Measurements from ENCODE around the gene TP53AIP1.

TP53AIP1 gene

DNA sequence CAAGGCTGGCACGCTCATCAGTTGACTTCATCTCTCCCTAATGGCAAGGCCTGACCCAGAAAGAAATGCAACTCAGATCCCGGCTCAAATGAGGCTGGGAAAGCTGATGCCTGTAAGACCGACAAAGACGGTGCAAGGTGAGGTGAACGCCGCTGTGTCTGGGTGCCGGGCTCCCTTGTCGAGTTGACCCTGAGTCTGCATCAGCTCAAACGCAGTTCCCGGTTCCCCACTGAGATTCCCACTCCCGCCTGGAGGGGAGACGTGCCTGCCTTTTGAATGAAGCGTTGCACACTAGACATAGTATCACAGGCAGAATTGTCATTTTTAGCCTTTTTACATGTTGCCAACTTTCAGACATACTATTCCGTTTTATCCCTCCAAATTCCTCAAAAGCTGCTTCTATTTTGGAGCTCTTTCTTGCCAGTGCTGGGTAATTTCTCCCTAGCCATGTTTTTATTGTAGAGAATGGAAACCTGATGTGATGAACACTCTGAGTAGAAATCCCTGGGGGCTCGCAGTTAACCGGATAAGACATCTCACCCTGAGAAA lies 831 bp upstream of the TP53AIP1 start:
- TF ChIP-seq, protein P1, sequence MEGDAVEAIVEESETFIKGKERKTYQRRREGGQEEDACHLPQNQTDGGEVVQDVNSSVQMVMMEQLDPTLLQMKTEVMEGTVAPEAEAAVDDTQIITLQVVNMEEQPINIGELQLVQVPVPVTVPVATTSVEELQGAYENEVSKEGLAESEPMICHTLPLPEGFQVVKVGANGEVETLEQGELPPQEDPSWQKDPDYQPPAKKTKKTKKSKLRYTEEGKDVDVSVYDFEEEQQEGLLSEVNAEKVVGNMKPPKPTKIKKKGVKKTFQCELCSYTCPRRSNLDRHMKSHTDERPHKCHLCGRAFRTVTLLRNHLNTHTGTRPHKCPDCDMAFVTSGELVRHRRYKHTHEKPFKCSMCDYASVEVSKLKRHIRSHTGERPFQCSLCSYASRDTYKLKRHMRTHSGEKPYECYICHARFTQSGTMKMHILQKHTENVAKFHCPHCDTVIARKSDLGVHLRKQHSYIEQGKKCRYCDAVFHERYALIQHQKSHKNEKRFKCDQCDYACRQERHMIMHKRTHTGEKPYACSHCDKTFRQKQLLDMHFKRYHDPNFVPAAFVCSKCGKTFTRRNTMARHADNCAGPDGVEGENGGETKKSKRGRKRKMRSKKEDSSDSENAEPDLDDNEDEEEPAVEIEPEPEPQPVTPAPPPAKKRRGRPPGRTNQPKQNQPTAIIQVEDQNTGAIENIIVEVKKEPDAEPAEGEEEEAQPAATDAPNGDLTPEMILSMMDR (IDR thresholded peaks at IDR 0.05): no peak

DNA sequence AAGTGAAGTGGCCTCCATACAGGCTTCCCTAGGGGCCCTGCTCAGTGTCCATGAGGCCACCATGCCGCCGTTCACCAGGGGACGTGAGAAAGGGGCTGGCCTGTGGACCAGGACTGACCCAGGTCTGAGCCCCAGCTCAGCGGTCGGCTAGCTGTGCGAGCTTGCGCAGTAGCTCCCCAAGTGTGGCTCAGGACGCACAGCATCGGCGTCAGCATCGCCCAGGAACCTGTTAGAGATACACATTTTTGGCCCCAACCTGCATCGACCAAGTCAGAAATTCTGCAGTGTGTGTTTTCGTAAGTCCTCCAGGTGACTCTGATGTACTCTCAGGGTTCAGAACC lies 429 bp downstream of the TP53AIP1 start:
- TF ChIP-seq, protein P1 (IDR thresholded peaks at IDR 0.05): no peak

DNA sequence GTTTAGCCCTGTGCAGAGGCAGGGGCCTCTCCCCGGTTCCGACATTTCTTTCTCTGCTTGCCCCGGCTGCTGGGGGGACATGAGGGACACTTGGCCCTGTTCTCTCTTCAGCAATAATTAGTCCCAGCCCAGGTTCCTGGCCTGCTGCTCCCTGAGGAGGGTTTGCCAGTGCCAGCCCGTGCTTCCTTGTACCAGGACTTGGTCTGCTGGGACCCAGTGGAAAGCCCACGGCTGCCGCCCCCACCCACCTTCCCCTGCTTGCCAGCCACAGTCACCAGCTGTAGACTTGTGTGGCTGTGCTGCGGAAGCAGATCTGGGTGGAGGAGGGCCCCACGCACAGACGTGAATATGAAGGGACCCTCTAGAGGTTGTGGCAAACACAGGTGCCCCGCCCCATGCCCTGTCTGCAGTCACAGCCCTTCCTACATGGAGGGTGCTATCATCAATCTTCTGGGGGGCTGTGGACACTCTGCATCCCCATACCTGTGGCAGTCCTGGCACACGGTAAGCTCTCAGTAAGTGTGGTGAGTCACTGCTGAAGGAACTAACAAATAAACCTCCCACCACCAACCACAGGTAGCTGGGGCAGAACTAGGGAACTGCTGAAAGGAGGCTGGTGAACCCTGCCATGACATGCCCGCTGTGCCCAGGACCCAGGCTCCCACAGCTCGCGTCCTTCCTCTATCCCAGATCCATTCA lies 949 bp downstream of the TP53AIP1 start:
- TF ChIP-seq, protein P1 (IDR thresholded peaks at IDR 0.05): no peak

DNA sequence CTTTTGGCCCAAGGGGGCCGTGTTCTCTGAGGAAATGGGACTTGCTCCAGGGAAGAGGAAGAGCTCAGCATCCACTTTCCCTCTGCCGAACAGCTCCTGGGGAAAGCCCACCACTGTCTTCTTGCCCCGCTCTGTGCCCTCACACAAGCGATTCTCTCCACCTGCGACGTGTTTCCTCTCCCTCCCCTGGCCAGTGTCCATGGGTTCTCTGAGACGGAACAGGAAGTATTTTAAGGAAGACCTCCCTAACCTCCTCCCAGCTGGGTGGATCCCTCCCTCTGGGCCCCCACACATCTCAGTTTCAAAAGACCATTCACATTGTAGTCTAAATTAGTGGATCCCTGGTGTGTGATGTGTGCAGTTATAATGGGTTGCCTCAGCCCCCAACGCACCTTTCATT lies 1.6 kb downstream of the TP53AIP1 start:
- TF ChIP-seq, protein P1 (IDR thresholded peaks at IDR 0.05): no peak

DNA sequence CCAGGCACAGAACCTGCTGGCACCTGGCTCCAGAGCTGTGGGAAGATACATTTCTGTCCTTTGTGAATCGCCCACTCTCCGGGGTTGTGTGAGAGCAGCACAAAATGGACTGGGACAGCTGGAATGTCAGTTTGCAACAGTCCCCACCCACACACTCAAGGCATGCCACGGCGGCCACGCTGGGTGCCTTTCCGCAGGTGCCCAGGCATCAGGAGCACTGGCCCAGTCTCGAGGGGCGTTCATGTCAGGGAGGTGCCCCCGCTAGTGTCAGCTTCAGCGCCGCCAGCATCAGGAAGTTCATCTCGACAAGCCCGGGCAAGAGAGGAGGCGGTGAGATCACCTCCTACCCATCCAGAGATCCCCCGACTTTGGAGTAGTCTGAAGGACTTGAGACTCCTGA lies 2.1 kb downstream of the TP53AIP1 start:
- TF ChIP-seq, protein P1 (IDR thresholded peaks at IDR 0.05): no peak

DNA sequence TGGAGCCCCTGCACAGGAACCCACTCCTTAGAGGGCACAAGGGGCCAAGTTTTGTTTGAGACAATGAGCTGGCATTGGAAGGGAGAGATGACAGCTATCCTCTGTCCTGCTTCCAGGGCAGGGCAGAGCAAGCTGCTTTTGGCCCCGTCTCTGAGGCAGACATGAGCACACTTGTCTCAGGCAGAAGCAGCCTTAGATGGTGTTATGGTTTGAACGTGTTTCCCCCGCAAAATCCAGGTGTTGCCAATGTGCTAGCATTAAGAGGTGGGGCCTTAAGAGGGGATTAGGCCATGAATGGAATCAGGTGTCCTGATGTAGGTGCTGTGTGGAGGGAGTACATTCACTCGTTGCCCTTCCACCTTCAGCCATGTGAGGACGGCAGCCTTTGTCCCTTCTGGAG lies 2.5 kb downstream of the TP53AIP1 start:
- TF ChIP-seq, protein P1 (IDR thresholded peaks at IDR 0.05): no peak

DNA sequence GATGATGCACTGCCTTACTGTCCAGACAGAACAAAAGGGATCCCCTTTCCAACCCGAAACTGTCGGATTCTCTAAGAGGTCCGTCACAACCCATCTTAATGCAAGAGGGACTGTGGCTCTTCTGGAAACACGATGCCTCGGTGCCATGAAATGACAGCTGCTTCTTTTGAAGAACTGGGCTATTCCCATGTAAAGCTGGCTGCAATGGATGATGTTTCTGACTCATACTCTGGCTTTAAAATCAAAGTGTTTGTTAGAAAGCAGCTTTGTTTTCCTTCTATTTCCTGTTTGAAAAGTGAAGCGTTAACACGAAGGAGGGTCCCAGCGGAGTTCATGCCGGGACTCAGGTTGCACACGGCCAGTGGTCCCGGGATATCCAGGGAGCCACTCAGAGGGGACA lies 3.1 kb downstream of the TP53AIP1 start:
- TF ChIP-seq, protein P1 (IDR thresholded peaks at IDR 0.05): no peak
